ENCODE data around the gene ELN.

- TF ChIP-seq CTCF (IDR thresholded peaks at IDR 0.05; ENCODE audit: low read depth, low read length) = no peak
- no peak for TF ChIP-seq EZH2phosphoT487 (IDR thresholded peaks at IDR 0.05; ENCODE audit: low read depth)
These were observed 5.7 kb downstream of the ELN start for GRCh38 chr7:74033372-74034311.
